Mesodermal cell (in vitro differentiated cells): ENCODE results near the gene CDK6.

Source experiments
- H3K27ac ChIP-seq: 2 replicates; pipeline ENCODE4 v1.7.0; 2013; ENCODE audit warnings: mild to moderate bottlenecking, low read depth, low read length, moderate library complexity; ENCODE audit not compliant: severe bottlenecking
- H3K36me3 ChIP-seq: 2 replicates; pipeline ENCODE4 v1.7.1; 2013; ENCODE audit warnings: mild to moderate bottlenecking, low read length, moderate library complexity; ENCODE audit not compliant: control insufficient read depth, insufficient read depth
- H3K4me1 ChIP-seq: one replicate; pipeline ENCODE4 v1.7.1; 2013; ENCODE audit warnings: mild to moderate bottlenecking, low read length; ENCODE audit not compliant: insufficient read depth, control insufficient read depth, poor library complexity, severe bottlenecking
- H3K4me3 ChIP-seq: 2 replicates; pipeline ENCODE4 v1.7.0; 2013; ENCODE audit warnings: low read length, control low read depth, mild to moderate bottlenecking; ENCODE audit not compliant: insufficient read depth, poor library complexity, severe bottlenecking; ENCODE audit errors: extremely low read depth
- H3K9me3 ChIP-seq: 2 replicates; pipeline ENCODE4 v1.7.1; 2013; ENCODE audit warnings: mild to moderate bottlenecking, low read length, moderate library complexity; ENCODE audit not compliant: control insufficient read depth
- WGBS, 2 experiments: methylation state at CpG; one replicate each; pipeline ENCODE4 v1.1.5; 2013; ENCODE audit warnings: missing lambda C conversion rate in 2 of 2; ENCODE audit not compliant: insufficient coverage in 2 of 2; 5-methylcytosine and 5-hydroxymethylcytosine counted together

The CDK6 gene

DNA sequence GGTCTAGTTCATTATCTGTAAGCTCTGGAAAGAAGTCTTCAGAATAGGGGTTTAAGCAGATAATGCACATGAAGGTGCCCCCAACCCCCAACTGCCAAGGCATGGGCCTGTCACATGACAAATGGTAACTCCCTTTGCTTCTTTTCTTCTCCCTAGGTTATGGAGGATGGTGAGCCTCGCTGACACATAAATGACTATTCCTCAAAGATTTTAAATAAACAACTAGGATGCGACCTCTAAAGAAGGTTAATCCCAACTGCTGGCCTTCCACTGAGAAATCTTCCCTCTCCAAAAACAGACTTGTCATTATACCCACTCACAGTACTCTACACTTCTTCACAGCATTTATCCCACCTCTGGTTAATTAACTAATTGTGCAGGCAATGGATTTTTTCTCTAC is 170.4 kb downstream of the CDK6 start:
- Histone ChIP-seq H3K27ac (no peak overlapping the region), H3K4me1 (no peaks in the 10 kb centered on the region), H3K9me3 (no peaks in the 10 kb centered on the region), H3K36me3 (peaks cover 62% of the 10 kb centered on the region), H3K4me3 (no peak overlapping the region)
- 67 to 100% methylated on average over 1 to 2 of the region's 2 CpGs for WGBS, 2 experiments

GRCh38 chr7:92661651-92662050 is 174.7 kb downstream of the CDK6 start:
- Histone ChIP-seq H3K4me3 (no peak overlapping the region), H3K36me3 (peaks cover 52% of the 10 kb centered on the region), H3K9me3 (no peaks in the 10 kb centered on the region), H3K27ac (no peak overlapping the region), H3K4me1 (no peaks in the 10 kb centered on the region)
- WGBS, 2 experiments = 80 to 88% methylated on average over 1 of the region's 1 CpG

GRCh38 chr7:92658671-92659070 is 177.7 kb downstream of the CDK6 start:
- Histone ChIP-seq H3K4me3 (no peak overlapping the region), H3K9me3 (no peaks in the 10 kb centered on the region), H3K36me3 (peaks cover 37% of the 10 kb centered on the region), H3K4me1 (no peaks in the 10 kb centered on the region), H3K27ac (no peak overlapping the region)
- WGBS, 2 experiments = 94 to 95% methylated on average over 2 to 3 of the region's 4 CpGs

GRCh38 chr7:92657391-92657790 is 179.0 kb downstream of the CDK6 start:
- Histone ChIP-seq H3K9me3 (no peaks in the 10 kb centered on the region), H3K36me3 (peaks cover 32% of the 10 kb centered on the region), H3K4me3 (no peak overlapping the region), H3K4me1 (no peaks in the 10 kb centered on the region), H3K27ac (no peak overlapping the region)
- WGBS, 2 experiments = 89 to 93% methylated on average over 1 of the region's 1 CpG

GRCh38 chr7:92656121-92656520 is 180.3 kb downstream of the CDK6 start:
- peaks cover 31% of the 10 kb centered on the region for H3K36me3 ChIP-seq
- H3K4me3 ChIP-seq = no peak overlapping the region
- no peaks in the 10 kb centered on the region for H3K4me1 ChIP-seq
- no peaks in the 10 kb centered on the region for H3K9me3 ChIP-seq
- no CpG with 5 or more reads among the region's 4 CpGs for WGBS, 2 experiments
- H3K27ac ChIP-seq = no peak overlapping the region

DNA sequence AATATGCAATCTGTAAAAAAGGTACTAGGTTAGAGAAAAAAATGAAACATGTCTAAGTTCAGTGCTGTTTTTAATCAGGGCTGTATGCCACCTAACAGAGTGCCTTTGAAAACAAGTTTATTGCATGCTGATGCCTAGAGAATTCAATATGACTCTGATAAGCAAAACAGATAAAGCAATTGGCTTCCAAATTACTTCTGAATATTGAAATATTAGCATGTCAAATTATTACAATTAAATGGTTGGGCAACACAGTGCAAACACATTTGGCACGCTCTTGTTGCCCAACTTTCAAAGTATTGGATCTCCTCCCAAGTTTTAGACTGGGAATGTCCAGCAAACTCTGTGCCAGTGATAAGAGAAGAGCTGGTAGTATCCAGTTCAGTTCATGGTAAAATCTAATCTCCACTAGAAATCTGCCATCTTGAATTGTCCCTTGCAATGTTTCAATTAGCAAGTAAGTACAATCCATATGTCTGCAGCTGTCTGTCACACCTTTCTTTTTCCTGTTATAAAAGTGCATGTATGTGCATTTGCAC is 181.0 kb downstream of the CDK6 start:
- H3K9me3 ChIP-seq = no peaks in the 10 kb centered on the region
- H3K4me1 ChIP-seq = no peaks in the 10 kb centered on the region
- WGBS, 2 experiments = no CpG with 5 or more reads among the region's 1 CpG
- no peak overlapping the region for H3K27ac ChIP-seq
- no peak overlapping the region for H3K4me3 ChIP-seq
- peaks cover 24% of the 10 kb centered on the region for H3K36me3 ChIP-seq

DNA sequence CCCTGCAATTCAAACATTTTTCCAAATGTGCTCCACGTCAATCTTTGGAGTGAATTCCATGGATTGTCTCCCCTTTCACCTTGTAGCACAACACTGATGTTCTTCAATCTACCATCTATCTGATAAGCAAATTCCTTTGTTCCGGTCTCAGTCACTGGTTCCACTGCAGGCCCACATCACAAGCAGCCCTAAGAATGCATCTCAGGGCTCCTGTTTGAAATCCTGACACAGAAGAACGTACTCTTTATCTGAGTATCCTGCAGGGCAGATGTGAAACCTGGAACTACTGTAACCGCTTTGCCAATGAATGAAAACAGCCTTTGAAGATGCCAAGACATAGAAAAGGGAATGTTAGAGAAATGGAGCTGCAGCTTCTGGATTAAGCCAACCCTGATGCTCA is 183.2 kb downstream of the CDK6 start:
- Histone ChIP-seq H3K9me3 (no peaks in the 10 kb centered on the region), H3K36me3 (peaks cover 16% of the 10 kb centered on the region), H3K4me3 (no peak overlapping the region), H3K27ac (peak overlapping the region; percentile 17), H3K4me1 (no peaks in the 10 kb centered on the region)
- 77 to 84% methylated on average over 3 to 4 of the region's 4 CpGs for WGBS, 2 experiments

- Histone ChIP-seq H3K9me3 (no peaks in the 10 kb centered on the region), H3K36me3 (peaks cover 11% of the 10 kb centered on the region), H3K4me1 (no peaks in the 10 kb centered on the region), H3K4me3 (no peak overlapping the region), H3K27ac (no peak overlapping the region)
- WGBS, 2 experiments = no CpG with 5 or more reads among the region's 2 CpGs
These were observed 183.8 kb downstream of the CDK6 start for GRCh38 chr7:92652536-92652935.

GRCh38 chr7:92650391-92650790 is 186.0 kb downstream of the CDK6 start:
- 68 to 75% methylated on average over 2 of the region's 3 CpGs for WGBS, 2 experiments
- H3K27ac ChIP-seq = no peak overlapping the region

GRCh38 chr7:92648067-92648466 is 188.3 kb downstream of the CDK6 start:
- Histone ChIP-seq H3K9me3 (no peaks in the 10 kb centered on the region), H3K4me3 (no peak overlapping the region), H3K36me3 (peaks cover 11% of the 10 kb centered on the region), H3K4me1 (peaks cover 7% of the 10 kb centered on the region), H3K27ac (no peak overlapping the region)
- 85 to 88% methylated on average over 4 of the region's 4 CpGs for WGBS, 2 experiments

More at GRCh38 chr7:92650391-92650790, 186.0 kb downstream of the CDK6 start:
- Histone ChIP-seq H3K4me3 (no peak overlapping the region), H3K4me1 (peaks cover 3% of the 10 kb centered on the region), H3K9me3 (no peaks in the 10 kb centered on the region), H3K36me3 (no peaks in the 10 kb centered on the region)

DNA sequence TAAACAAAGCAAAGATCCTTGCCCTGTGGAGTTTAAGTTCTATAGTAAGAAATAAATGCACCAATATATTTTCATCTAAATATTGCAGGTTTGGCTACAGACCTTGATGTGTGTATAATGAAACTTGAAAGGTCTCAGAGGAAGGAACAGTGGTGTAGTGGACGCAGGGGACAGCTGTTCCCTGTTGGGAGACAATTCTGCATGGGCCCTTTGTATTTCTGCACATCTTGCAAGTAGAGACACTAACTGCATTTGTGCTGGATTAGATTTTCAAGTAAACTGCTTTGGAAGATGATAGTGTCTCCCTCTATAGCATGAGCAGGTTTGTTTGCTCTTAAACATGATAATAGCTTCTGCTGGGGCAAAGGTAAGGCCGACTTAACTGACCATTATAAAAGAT is 188.7 kb downstream of the CDK6 start:
- H3K27ac ChIP-seq = no peak overlapping the region
- WGBS, 2 experiments = 89 to 100% methylated on average over 1 to 2 of the region's 2 CpGs

More for the DNA sequence above, 188.7 kb downstream of the CDK6 start:
- Histone ChIP-seq H3K36me3 (peaks cover 15% of the 10 kb centered on the region), H3K4me1 (peaks cover 7% of the 10 kb centered on the region), H3K4me3 (no peak overlapping the region), H3K9me3 (no peaks in the 10 kb centered on the region)
